IPS DF 4.7 (cell line): ENCODE measurements around the gene EID2.

Source experiments
- DNase-seq: peaks from one replicate; pipeline ENCODE4 v3.0.0-alpha.2; 2013; ENCODE audit warnings: low spot score; ENCODE audit errors: extremely low read depth

Gene EID2

GRCh38 chr19:39539165-39539517 lies 820 bp downstream of the EID2 start:
- DNase-seq, result no peak

- DNase-seq, result no peak
These were observed 6.2 kb downstream of the EID2 start for GRCh38 chr19:39533791-39534190.

- DNase-seq, result no peak
These were observed 6.9 kb downstream of the EID2 start for GRCh38 chr19:39533003-39533512.

GRCh38 chr19:39532233-39533002 lies 7.5 kb downstream of the EID2 start, which contains the start of gene EID2B:
EID2B (minus strand) TSS chr19:39532852; CDS start chr19:39532802, 50 bp downstream.
- DNase-seq, result peak; percentile 96

- no peak for DNase-seq
These were observed 8.1 kb downstream of the EID2 start for GRCh38 chr19:39531834-39532232.

GRCh38 chr19:39525205-39525604 lies 14.8 kb downstream of the EID2 start:
- DNase-seq, result no peak

- DNase-seq, result no peak
These were observed 15.5 kb downstream of the EID2 start for GRCh38 chr19:39524495-39524894.

- no peak for DNase-seq
These were observed 19.1 kb downstream of the EID2 start for GRCh38 chr19:39520541-39521484.

- no peak for DNase-seq
These were observed 21.0 kb downstream of the EID2 start for GRCh38 chr19:39518975-39519374.

- DNase-seq, result no peak
These were observed 21.5 kb downstream of the EID2 start for GRCh38 chr19:39518458-39518857.

GRCh38 chr19:39517432-39517831 lies 22.5 kb downstream of the EID2 start:
- no peak for DNase-seq

- DNase-seq, result no peak
These were observed 23.7 kb downstream of the EID2 start for GRCh38 chr19:39516270-39516669.

GRCh38 chr19:39515551-39516191 lies 24.3 kb downstream of the EID2 start:
- DNase-seq, result no peak

GRCh38 chr19:39514840-39515550 lies 25.0 kb downstream of the EID2 start, which contains the start of gene SELENOV:
SELENOV (plus strand) TSS chr19:39515139; CDS start chr19:39515213, 74 bp downstream.
- DNase-seq, result no peak

- DNase-seq, result no peak
These were observed 27.0 kb downstream of the EID2 start for GRCh38 chr19:39512988-39513387.

GRCh38 chr19:39509233-39509632 lies 30.7 kb downstream of the EID2 start:
- no peak for DNase-seq

- no peak for DNase-seq
These were observed 31.3 kb downstream of the EID2 start for GRCh38 chr19:39508629-39509028.

- DNase-seq, result no peak
These were observed 32.1 kb downstream of the EID2 start for GRCh38 chr19:39507715-39508364.

GRCh38 chr19:39506944-39507714 lies 32.8 kb downstream of the EID2 start:
- no peak for DNase-seq

- no peak for DNase-seq
These were observed 33.4 kb downstream of the EID2 start for GRCh38 chr19:39506598-39506943.
